Measurements from ENCODE around the gene EXOC1L.
A peak's percentile ranks its signal among the peaks of the same experiment; 100 is the strongest.
"Not testable (repeated sequence)": the region's sequence is repeated elsewhere in the genome, so short reads cannot be mapped to it uniquely, and the experiment has no call there.

Gene EXOC1L

GRCh38 chr4:55838952-55839351, 19.4 kb downstream of the EXOC1L start:
- DNase-seq = no peak

GRCh38 chr4:55840956-55841355, 21.4 kb downstream of the EXOC1L start:
- no peak for DNase-seq

GRCh38 chr4:55841373-55842239, 22.0 kb downstream of the EXOC1L start:
- not testable (repeated sequence) for DNase-seq

- not testable (repeated sequence) for DNase-seq
Measured at GRCh38 chr4:55842312-55842711, 22.7 kb downstream of the EXOC1L start.

- DNase-seq = no peak
Measured at GRCh38 chr4:55849724-55850123, 30.1 kb downstream of the EXOC1L start.

GRCh38 chr4:55851885-55852284, 32.3 kb downstream of the EXOC1L start:
- DNase-seq = no peak

- peak; percentile 97 for DNase-seq
Measured at GRCh38 chr4:55853484-55854046, 34.0 kb downstream of the EXOC1L start, which contains the start of gene EXOC1. EXOC1 (plus strand) TSS chr4:55853648; CDS start chr4:55858324, 4,676 bp downstream.

GRCh38 chr4:55854129-55854528, 34.5 kb downstream of the EXOC1L start:
- DNase-seq = no peak

GRCh38 chr4:55857586-55857985, 38.0 kb downstream of the EXOC1L start:
- DNase-seq = no peak

GRCh38 chr4:55859711-55860110, 40.1 kb downstream of the EXOC1L start:
- DNase-seq = no peak

- no peak for DNase-seq
Measured at GRCh38 chr4:55864577-55865223, 45.1 kb downstream of the EXOC1L start.

GRCh38 chr4:55865228-55865806, 45.7 kb downstream of the EXOC1L start:
- no peak for DNase-seq

GRCh38 chr4:55866290-55866907, 46.8 kb downstream of the EXOC1L start:
- no peak for DNase-seq

GRCh38 chr4:55866973-55867574, 47.5 kb downstream of the EXOC1L start:
- peak; percentile 4 for DNase-seq

GRCh38 chr4:55868581-55869090, 49.0 kb downstream of the EXOC1L start:
- DNase-seq = no peak

- no peak for DNase-seq
Measured at GRCh38 chr4:55871299-55871800, 51.8 kb downstream of the EXOC1L start.

- DNase-seq = no peak
Measured at GRCh38 chr4:55874831-55875230, 55.2 kb downstream of the EXOC1L start.

GRCh38 chr4:55876387-55876786, 56.8 kb downstream of the EXOC1L start:
- DNase-seq = no peak

- DNase-seq = no peak
Measured at GRCh38 chr4:55879224-55879623, 59.6 kb downstream of the EXOC1L start.

- no peak for DNase-seq
Measured at GRCh38 chr4:55880652-55881280, 61.2 kb downstream of the EXOC1L start.

- no peak for DNase-seq
Measured at GRCh38 chr4:55884093-55884850, 64.7 kb downstream of the EXOC1L start.
